ENCODE results near the gene TMPRSS3.

GRCh38 chr21:42374457-42374856 lies 21.4 kb downstream of the TMPRSS3 start:
- TF ChIP-seq POLR2A (IDR thresholded peaks at IDR 0.05) (no peak), CTCF (IDR thresholded peaks at IDR 0.05) (no peak)

Data from heart left ventricle (tissue), 13 donors.